ENCODE data around the gene SERPINA9.

Gene SERPINA9

DNA sequence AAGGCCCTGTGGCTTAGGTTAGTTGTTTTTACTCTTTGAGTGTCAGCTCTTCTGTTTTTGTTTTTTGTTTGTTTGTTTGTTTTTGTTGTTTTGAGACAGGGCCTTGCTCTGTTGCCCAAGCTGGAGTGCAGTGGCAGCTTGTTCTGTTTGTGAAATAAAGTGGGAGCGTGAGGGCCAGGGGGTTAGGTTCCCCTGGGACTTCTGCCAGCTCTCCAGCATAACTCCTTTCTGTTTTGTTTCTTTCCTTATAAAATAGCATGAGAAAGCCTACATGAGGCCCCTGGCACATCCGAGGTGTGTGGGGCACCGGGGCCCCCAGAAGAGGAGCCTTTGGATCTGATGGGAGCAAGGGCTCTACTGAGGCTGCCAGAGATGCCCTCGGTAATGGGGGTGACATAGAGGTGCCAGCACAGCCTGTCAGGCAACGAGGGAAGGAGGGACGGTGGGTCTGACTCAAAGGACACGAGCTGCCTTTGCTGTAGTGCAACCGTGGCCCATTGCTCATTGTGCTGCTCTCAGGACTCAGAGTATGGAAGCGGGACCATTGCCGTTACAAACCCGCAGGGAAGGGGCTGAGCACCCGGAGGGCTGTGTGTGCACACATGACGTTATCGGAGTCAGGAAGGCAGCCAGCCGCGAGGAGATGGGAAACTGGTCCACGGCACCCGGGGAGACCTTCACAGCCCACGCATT lies 14.3 kb downstream of the SERPINA9 start:
- no peak for DNase-seq

- no peak for DNase-seq
Observed at GRCh38 chr14:94460631-94461416, 15.2 kb downstream of the SERPINA9 start.

DNA sequence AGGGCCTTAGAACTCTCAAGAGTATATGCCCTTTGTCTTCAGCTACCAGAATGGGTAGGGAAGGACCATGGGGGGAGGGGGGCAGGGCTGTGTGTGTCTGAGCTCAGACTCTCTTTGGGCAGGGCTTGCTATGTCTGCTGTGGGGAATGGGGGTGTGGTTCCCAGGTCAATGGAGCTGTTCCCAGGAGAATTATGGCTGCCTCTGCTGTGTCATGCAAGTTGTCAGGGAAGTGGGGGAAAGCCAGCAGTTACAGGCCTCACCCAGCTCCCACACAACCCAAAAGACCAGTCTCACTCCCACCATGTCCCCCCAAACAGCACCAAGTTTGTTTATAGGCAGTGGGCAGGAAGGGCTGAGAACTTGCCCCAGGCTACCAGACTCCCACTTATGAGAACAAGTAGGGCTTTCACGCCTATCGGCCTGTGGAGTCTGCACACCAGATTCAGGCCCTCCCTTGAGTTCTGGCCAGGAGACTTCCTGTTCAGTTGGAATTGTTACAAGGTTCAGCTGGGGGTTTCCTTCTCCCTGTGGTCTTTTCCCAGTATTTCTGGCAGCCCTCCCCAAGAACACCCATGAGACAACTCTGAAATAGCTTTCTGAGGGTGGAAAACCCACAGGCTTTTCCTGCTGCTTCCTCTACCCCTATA lies 17.3 kb downstream of the SERPINA9 start:
- DNase-seq = no peak

- no peak for DNase-seq
Observed at GRCh38 chr14:94458096-94458495, 17.9 kb downstream of the SERPINA9 start.

GRCh38 chr14:94455928-94456327 lies 20.1 kb downstream of the SERPINA9 start:
- DNase-seq = no peak

- no peak for DNase-seq
Observed at GRCh38 chr14:94451826-94452225, 24.2 kb downstream of the SERPINA9 start.

DNA sequence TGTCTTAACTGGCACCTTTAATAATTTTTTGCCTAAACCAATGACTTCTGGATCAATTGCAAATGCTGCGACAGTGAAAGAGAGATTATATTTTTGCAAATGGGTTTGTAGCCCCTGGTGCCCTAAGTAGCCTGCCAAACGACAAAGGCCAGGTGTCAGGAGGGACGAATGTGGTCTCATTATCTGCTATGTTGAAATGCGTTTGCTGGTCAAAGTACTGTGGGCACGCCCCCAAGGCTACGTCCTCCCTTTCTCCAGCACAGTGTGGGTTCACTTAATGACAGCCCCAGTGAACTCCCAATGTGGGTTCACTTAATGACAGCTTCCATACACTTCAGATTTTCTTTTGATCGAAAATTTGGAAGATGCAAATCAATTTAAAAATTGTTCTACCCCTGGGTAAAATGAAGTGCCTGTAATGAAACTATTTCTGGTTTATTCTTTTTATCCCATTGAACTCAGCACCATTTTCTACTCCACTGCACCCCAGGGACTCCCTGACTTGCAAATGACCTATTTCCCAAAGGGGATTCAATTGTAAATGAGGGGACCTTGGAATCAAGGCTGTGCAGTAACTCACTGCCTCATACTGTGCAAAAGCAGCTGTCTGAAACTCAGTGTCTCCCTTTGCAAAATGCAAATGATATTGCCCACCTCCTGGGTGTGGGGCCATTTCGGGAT lies 24.8 kb downstream of the SERPINA9 start:
- DNase-seq = no peak

DNA sequence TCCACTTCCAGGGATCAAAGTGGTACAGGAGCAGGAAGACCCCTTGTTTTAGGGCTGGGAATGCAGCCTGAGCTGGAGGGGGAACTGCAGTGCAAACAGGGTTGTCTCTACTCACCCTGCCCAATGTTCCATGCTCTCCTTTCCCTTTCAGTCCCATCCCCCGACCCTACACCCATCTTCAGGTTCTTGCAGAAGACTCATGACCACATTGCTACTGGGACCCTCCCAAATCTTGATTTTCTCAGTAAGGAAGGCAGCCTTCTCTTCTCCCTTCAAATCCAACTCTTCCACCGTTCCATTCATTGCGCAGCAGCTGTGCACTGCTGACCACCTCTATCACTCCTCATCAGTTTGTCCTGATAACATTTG lies 25.3 kb downstream of the SERPINA9 start:
- DNase-seq = no peak

GRCh38 chr14:94449930-94450329 lies 26.1 kb downstream of the SERPINA9 start:
- DNase-seq = no peak

DNA sequence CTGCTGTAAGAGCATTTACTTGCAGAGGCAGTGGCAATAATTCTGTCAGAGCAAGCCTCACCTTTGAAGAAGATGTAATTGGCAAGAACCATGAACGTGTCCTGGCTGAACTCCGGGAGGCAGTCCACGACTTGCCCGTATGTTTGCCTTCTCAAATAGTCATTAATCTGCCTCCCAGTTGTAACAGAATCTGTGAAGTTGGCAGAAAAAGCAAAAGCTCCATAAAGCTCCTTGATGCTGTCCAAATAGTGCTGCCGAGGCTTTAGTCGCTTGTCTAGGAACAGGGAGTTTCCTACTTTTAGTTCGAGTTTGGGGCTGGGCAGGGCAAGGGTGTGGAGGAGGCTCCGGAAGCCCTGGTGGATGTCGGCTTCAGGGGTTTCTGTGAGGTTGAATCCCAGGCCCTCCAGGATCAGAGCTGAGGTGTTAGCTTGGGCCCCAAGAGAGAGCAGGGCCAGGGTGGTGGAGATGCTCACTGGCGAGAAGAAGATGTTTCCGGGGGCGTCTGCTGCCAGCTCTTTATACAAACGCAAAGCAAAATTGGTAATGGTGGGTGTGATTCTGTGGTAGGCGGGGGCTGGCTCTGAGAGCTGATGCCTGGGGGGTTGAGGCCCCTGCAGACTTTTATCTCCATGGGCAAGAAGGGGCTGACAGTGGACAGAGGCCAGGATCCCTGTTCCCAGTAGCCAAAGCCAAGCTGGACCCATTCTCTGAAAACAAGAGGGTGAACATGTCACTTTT lies 27.8 kb downstream of the SERPINA9 start:
- no peak for DNase-seq

DNA sequence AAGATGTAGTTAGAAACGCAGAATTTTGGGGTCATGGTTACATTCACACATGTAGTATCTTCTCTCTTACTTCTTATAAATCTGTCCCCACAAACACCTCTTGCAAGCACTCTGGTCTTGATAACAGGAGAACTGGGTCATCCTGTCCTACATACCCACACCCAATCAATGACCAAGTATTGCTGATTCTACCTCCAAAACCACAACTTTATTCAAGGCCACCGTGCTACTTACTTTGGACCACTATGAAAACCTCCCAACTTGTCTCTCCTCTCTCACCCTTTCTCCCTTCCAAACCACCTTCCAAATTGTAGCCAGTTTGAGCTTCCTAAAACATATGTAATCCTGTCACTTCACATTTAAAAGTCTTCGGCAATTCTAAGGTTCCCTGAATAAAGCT lies 28.8 kb downstream of the SERPINA9 start:
- no peak for DNase-seq

- no peak for DNase-seq
Observed at GRCh38 chr14:94446126-94446525, 29.9 kb downstream of the SERPINA9 start.

DNA sequence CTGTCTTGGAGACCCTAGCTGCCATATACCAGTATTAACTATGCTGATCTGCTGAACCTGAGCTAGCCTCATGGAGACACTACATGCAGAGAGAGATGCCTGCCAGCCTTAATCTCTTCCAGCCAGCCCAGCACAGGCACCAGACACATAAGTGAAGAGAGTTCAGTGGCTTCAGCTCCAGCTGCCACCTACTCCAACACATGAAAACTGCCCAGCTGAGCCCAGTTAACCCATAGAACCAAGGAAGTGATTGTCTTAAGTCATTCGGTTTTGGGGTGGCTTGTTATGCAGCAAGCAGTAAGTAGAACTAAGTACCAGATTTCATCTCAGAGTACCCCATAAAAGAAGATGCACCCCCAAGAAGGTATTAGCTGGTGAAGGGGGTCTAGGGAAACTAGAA lies 31.0 kb downstream of the SERPINA9 start:
- no peak for DNase-seq

GRCh38 chr14:94441531-94442205 lies 34.3 kb downstream of the SERPINA9 start:
- no peak for DNase-seq

- no peak for DNase-seq
Observed at GRCh38 chr14:94441130-94441529, 34.9 kb downstream of the SERPINA9 start.

GRCh38 chr14:94439453-94440057 lies 36.4 kb downstream of the SERPINA9 start:
- no peak for DNase-seq

DNA sequence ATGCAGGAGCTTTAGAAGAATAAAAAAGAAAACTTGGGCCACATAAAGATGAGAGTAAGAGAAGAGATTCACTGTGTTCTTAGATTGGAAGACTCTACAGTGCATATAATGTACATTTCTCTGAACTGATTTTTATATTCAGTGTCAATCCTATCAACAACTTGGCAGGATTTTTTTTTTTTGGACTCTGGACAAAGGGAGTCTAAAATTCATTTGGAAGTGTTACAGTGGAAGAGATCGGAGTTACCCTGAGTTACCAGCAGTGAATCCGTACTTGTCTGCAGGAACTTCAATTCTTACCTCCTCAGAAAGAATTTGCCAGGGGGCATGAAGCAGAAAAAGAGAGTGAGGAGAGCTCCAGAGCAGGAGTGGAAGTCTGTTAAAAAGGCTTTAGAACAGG lies 47.4 kb downstream of the SERPINA9 start:
- no peak for DNase-seq

GRCh38 chr14:94427016-94427613 lies 48.9 kb downstream of the SERPINA9 start:
- DNase-seq = no peak

- DNase-seq = no peak
Observed at GRCh38 chr14:94426526-94426925, 49.5 kb downstream of the SERPINA9 start.

DNA sequence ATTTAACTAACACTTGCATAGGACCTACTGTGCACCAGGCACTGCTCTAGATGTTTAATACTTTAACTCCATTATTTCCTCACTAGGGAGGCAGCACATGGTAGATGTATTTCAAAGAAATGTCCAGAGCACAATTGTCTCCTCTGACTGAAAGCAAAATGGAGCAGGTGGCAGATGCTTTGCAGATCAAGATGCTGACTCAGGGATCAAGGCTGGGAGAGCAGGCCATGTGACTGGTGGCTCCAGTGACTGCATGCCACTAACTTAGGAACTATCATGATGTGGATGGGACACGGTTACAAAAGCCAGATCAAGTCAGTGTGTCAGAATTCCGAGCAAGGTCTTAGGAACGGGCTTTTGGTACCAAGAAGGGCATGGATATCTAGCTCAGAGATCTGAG lies 51.6 kb downstream of the SERPINA9 start:
- DNase-seq = no peak

DNA sequence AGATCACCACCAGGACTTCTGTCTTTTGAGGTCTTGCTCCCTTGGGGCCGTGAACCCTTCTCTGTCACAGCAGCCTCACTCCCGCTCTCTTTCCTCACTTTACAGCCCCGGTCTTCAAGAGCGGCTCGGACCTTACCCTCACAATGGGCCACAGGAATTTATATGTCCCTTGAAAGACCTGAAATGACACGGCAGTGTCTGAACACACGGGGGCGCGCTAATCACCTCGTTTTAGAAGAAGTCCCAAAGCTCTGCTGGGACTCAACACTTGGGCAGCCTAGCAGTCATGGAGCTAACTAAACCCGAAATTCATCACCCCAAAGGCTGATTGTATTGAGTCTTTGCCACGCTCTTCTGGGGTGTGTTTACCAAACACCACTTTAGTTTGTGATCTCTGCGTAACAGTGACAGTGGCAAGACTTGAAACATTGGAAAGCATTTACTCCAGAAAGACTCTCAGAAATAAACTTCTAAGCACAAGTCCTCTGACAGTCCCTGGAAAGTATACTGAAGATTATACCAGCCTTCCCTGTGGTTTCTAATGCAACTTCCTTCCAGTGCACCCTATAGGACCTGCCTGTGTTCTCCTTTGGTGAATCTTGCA lies 52.4 kb downstream of the SERPINA9 start:
- DNase-seq = peak; percentile 16
